Brain pericyte (primary cell): ENCODE data around the gene STARD3.

ENCODE experiments used
- DNase-seq: peaks from one replicate; pipeline ENCODE4 v3.0.0-alpha.2; 2012; ENCODE audit warnings: low read depth, low spot score

The STARD3 gene

DNA sequence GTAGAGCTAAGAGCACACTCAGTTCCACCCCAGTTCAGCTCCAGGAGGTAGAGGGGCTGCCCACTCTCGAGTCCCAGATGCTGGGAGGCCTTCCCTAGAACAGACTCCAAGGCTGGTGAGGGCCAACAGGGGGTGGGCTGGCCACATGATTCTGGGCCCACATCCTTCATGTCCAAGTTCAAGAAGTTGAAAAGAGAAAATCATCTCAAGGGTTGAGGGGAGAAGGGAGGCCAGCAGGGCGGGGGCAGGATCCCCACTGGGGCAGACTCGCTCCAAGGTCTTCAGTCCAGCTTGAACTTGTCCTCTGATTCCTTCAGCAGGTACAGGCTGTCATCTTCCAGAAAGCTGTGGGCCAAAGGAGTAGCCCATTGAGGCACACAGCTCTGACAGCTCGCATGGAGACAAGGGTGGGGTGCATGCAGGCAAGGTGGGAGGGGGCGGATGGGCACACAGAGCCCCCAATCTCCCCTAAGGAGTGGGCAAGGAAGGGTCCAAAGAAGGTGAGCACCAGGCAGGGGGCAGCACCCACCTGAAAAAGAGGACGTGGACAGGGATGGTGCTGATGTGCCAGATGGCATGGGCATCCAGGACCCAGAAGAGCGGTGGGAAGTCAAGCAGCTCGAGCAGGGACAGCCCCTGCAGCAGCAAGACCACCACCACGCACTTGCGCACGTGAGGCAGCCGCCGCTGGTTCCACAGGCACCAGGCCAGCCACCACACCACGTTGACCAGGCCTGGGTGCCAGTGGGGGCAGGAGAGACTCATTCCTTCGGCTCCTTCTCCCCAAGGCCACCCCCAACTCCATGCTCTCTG, 35.8 kb downstream of the STARD3 start:
- no peak for DNase-seq

DNA sequence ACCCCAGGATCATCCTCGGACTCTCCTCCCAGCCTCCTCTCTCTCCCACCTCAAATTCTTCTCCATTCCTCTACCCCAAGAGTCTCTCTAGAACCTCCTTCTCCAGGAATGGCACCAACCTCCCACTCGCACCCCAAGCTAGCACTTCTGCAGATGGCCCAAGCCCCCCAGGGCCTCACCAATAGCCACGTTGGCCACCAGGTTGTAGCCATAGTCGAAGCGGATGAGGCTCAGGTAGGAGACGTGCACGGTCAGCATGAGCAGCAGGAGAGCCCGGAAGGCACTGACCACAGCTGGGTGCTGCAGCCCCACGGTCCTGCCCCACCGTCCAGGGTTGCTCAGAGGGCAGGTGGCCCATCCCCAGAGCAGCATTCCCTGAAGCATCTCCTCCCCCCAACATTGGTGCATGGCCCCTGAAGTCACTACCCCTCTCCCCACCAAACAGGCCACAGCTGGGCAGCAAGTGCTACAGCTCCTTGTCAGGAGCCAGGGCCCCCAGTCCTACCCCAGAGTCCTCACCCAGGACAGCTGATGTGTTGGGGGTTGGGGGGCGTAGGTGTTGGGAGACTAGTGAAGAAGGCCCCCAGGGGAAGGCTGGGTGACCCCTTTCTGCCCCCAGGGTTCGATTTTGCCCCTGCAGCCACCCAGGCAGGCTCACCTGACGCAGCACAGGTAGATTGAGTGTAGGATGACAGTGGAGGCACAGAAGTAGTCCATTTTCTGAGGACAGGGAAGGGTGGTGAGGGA, 36.6 kb downstream of the STARD3 start:
- DNase-seq = no peak

DNA sequence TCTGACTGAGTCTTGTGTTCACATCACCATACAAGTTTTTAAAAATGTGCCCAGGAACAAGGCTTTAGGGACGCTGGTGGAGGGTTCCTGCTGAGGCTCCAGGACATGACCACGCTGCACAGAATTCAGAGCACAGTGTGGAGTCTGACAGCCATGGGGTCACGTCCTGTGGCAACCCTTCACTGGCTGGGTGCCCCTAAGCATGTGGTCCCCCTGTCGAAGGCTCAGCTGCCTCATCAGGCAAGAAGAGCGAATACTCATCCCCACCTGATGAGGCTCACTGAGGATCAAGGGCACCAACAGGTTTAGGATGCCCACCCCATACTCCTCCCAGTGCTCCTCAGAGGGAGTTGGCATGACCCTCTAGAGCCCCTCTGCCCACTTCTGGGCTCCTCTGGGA, 37.2 kb downstream of the STARD3 start:
- DNase-seq = no peak

DNA sequence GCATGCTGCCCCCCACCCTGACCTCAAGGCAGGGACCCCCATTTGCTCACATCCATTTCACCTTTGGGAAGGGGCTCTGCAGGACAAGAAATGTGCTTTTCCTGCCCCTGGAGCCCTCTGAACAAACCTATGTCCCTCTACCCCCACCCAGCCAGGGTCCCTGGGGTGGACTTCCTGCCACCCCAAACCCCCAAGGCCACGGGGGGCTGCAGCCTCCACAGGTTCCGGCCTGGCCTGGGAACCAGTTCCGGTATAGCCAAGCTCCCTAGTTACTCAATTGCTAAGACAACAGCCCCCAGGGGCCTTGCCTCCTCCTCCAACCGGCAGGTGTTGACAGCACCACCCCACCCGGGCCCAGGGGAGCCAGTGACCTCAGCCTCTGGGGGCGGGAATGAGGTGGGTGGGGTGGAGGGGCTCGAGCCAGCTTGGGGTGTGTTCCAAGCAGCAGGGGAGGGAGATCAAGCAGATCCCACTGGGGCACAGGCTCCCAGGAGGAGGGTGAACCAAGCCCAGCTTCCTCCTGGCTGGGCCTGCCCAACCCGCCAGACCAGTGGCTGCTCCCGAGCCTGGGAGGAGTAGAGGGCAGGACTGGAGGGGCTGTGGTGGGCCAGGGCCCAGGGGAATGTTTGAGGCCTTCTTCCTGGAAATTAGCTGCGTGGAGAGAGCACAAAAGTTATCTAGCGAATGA, 37.9 kb downstream of the STARD3 start:
- no peak for DNase-seq

DNA sequence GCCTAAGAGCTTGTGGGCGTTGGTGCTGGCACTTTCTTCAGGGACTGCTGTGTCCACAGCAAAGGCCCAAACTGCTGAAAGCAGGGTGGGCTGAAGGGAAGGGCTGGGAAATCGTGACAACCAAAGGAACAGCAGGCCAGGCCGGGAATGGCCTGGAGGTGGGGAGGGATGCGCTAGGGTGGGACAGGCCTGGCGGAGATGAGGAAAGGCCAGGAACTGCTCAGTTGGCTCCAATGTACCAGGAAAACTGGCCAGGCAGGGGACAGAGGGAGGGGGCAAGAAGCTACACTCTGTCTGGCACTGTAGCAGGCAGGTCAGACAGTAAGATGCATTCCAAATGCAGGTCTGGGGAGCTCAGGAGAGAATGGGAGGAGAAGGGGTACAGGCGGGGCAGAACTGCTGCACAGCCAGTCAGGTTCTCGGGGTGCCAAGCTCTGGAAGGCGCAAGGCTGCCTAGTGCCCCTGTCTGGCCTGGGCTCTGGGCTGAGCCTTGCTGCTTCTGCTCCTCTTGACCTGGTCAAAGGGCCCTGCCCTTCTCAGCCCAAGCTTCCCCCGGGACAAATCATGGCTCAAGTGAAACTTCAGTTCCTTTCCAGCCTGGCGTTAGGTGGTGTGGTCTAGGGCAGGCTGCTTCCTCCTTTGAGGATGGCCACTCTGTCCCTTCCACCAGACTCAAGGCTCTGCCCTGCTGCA, 38.6 kb downstream of the STARD3 start:
- no peak for DNase-seq

DNA sequence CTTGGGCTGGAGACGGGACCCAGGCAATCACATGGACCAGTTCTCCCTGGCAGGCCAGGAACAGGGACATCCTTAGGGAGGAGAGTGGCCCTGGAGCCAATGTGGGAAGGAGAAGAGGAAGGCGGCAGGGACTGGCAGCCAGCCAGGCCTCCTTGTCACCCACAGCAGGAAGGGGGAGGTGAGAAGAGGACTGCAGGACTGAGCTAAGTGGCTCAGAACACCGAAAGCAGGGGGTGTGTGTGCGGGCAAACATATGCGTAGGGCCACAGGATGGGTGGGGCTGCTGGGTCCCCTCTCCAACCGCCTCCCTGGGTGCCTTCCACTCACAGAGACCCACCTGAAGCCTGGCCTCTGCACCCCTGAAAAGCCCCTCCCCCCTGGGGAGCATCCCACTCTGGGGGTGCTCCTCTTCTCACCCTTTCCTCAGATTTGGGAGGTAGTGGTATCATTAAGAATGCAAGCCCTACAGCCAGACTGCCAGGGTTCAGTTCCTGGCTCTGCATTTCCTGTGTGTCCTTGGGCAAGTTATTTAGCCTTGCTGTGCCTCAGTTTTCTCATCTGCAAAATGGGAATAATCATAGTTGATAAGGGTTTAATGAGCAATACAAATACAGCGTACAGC, 39.4 kb downstream of the STARD3 start:
- no peak for DNase-seq

DNA sequence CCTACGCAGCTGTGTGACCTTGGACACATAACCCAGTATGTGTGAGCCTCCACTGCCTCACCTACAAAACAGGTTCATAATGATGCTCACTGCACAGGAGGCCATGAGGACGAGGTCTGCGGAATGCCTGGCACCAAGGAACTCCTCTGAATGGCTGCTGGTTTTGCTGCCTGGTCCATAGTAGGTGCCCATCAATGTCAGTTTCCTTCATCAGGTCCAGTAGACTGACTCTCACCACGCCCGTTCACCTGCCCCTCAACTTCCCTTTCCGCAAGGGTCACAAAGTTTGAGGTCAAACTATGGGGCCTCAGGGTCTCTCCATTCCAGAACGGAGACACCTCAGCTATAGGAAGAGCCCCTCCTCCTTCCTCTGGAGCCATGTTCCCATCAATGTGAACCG, 40.1 kb downstream of the STARD3 start:
- no peak for DNase-seq

DNA sequence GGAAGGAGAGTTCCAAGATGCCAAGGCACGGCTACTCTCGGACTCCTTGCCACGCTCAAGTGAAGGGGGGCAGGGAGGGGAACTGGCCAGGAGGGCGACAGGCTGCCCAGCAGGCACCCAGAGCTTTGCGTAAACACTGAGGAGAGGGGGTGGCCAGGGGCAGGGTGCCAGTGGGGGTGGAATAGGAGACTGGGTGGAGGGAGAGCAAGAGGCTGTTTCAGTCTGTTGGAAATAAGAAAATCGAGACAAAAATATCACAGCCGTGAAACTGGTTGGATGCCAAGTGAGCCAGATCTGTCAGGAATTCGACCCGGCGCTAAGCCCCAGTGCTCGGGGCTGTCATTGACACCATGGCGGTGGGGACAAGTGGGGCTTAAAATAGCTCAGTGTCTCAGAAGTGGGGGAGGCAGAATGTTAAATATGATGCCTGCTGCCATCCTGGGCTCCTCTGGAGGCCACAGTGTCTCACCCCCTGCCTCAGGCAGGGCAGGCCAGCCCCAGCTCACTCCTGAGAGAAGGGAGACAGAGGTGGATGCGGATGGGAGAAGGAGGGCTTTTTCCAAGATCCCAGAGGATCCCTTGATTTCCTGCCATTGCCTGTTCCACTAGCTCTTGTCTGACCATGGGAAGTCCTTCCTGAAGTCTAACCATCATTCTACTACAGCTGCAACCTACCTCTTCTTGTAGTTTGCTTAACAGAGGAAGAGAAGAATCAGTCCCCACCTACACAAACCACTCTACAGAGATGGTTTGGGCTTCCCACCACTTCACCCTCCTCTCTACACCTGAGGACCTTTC, 40.8 kb downstream of the STARD3 start:
- DNase-seq = no peak

DNA sequence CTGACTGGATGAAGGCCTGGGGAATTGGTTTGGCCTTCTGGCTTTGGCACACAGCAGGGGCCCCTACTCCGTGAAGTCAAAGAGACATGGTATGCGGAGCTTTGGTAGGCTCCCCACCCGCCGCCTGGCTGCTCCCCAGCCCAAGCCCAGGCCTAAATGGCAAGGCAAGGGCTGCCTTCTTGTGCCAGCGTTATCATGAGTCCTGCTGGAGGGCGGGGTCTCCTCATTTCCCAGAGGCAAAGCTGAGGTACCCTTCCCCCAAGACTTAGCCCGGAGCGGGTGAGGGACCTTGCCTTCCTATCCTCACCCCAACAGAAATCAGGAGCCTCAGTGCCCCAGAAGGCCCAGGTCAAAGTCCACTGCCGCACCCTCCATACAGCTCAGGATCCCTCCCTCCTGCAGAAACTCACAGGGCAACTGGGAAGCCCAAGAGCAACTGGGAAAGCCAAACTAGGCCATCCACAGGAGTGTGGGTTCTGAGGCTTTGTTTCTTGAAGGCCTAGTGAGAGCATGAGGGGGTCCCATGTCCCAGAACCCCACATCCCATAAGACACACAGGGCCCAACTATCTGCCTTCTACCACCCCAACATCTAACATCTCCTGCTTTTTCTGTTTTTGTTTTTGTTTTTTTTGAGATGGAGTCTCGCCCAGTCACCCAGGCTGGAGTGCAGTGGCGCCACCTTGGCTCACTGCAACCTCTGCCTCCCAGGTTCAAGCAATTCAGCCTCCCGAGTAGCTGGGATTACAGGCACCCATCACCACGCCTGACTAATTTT, 41.6 kb downstream of the STARD3 start:
- DNase-seq = no peak

DNA sequence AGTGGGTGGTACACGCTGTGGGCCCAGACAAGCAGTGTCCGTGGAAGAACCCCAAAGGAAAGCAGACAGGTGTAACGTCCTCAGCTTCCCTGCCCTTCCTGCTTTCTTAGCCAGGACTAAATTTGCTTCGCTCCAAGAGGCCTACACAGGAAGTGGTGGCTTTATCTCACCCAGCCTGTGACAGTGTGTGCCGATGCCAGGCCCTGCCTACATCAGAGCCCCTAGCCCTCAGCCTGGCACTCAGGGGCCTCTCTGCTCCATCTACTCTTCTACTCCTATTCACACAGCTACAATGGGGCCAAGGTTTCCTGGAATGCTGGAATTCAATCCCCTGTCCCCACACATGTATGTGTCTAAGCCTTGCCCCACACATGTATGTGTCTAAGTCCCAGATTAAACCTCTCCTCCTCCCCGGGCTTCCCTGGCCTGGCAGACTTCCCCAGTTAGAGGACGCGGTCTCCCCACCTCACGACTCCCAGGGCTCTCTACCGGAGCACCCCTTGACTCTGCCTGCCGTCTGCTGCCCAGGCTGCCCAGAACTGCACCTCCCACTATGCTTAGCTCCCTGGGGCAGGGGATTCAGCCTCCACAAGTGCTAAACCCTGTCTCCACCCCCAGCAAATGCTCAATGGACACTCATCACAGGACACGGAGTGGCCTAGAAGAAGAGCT, 42.7 kb downstream of the STARD3 start:
- no peak for DNase-seq

DNA sequence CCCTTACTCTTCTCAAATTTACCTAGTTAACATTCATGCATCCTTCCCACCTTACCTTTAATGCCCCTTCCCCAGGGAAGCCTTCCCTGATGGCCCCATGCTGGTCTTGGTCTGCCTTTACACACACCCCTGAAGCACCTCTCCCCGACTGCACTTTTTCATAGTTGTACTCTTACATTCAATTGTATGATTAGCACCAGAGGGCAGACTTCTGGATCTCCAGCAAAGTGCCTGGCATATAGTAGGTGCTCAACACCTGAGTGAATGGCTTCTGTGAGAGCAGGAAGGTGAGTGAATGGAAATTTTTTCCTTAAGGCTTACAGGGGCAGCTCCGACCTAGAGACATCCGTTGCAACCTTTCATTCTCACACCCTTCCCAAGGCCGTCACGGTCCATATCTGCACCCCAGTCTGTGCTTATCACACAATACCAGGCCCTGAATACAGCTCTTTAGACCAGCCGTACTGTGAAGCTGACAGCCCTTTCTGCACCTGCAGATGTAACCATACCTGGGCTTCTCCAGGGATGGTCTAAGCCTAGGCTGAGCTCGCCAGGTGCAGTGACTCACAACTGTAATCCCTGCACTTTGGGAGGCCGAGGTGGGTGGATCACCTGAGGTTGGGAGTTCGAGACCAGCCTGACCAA, 46.5 kb downstream of the STARD3 start:
- DNase-seq = no peak

DNA sequence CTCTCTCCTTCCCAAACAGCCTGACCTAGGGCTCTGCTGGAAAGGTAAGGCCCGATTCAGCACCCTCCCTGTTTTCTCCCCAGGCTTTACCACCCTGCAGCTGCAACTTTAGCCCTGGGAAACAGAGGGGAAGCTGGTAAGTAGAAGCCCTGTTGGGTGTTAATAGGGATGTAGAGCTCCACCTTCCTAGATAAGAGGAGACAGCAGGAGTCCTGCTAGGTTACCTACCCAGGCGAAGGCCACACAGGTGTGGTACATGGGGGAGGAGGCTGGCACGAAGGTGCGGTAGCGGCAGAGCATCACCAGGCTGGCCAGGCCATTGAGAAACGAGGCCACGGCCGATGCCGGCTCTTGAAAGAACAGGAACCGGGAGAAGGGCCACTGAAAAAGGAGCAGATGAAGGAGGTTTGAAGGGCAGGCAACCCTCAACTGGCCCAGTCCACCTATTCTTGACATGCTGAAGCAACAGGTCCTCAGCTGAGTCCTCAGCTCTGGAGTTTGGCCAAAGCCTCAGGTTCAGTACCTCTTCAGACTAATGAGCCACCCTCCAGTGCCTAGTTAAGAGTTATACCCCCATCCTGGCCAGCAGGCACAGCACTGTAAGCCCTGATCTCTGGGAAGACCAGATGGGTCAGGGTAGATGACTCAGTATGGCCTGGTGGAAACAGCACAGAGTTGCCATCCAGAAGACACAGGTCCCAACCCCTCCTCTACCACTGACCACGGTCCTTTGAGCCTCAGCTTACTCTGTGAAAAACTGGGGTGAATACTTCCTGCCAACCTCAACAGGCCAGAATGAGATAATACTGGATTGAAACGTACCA, 47.6 kb downstream of the STARD3 start:
- no peak for DNase-seq

DNA sequence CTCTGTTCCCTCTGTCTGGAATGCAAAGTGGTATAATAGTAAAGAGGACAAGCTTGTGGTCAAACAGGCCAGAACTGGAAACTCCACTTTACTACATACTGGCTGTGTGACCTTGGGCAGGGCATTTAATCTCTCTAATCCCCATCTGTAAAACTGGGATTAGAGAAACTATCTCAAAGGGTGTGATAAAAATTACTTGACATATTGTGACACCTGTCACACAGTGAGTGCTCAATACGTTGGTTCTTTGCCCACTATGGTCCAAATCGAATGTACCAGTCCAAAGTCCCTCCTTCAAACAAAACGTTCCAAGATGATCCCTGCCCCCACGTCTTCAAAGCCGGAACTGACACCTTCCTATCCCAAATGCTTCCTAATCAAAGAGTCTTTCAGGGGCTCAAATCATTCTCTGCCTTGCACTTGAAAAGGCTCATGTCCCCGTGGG, 50.2 kb downstream of the STARD3 start:
- no peak for DNase-seq

DNA sequence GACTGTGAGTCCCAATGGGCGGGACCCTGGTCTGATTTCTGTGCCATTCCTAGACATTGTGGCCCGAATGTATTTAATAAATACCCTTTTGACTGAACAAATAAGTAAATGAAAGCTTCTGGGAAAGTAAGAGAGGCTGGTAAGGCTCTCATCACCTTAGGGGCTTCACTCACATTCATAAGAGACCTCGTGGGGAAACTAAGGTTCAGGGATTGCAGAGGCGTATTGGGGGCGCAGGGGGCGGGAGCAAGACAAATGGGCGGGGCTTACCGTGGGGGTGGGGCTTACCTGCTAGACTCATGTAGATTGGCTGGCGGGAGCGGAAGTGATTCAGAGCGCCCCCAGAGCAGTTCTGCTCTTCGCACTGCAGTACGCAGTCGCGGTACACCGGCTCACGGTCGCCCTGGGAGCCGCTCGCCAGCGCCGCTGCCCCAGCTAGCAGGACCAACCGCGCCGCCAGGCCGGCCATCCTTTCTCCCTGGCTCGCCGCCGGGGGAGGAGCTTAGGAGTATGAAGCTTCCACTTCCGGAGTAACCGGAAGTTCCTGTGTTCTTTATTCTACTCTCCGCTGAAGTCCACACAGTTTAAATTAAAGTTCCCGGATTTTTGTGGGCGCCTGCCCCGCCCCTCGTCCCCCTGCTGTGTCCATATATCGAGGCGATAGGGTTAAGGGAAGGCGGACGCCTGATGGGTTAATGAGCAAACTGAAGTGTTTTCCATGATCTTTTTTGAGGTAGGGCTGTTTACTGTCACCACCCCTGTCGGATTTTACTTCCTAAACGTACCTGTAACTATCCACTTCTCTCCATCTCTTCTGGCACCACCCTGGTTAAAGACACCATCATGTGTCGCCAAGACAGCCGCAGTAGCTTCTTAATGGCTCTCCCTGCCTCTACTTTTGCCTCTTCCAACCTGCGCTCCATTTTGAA, 50.9 kb downstream of the STARD3 start, which contains the start of gene PGAP3:
Gene PGAP3 (minus strand): TSS at position 512 of the 929 bp plus-strand sequence. CDS start 43 bp downstream, at position 469.
- peak; percentile 78 for DNase-seq

DNA sequence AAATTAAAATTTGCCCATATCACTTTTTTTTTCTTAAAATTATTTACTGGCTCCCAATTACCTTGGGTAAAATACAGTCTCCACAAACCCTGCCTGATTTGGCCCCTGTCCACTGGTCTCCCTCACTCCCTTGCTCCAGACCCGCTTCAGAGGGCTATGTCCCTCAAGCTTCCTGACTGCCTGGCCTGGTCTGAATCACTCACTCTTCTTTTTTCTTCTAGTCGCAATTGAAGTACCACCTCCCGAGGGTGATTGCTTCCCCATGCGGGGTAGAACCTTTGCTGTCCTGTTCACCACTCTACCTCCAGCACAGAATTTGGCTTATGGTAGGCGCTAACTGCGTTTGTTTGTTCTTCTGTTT, 51.5 kb downstream of the STARD3 start:
- no peak for DNase-seq

DNA sequence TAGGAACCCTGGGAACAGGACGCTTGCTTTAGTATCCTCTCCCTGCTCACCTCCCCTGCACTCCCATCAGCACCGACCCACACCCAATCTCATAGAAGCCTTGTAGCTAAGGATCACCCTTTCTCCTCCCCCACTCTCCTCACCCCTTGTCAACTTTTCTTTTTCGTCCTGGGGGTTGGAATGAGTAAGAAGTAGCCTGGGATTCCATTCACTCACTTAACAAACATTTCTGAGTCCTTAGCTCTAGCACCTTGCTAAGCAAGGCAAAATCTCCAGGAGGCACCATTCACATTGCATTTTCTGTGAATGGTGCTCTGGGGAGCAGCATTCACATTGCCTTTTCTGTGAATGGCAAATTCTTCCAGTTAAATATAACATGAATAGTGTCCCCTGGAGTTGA, 52.0 kb downstream of the STARD3 start:
- no peak for DNase-seq

DNA sequence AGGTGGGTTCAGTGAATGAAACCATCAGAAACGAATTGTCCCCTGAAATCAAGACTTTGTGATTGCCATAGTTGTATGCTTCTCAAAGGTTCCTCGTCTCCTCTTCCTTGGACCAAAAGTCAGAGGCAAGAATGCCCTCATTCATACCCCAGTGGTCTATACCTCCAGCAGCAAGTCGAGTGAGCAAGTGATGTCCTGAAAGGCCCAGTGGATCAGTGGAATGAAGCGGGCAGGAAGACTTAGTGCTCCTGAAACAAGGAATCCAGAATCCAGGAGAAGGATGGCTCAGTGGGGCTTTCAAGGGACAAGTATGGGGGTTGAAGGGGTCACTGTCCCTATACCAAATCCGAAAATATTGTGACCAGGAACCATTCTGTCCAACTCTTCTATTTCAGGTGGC, 57.6 kb downstream of the STARD3 start:
- DNase-seq = no peak
